ENCODE measurements around the gene RAD51B.

GRCh38 chr14:68748260-68748659 lies 928.7 kb downstream of the RAD51B start:
- TF ChIP-seq, protein P1, sequence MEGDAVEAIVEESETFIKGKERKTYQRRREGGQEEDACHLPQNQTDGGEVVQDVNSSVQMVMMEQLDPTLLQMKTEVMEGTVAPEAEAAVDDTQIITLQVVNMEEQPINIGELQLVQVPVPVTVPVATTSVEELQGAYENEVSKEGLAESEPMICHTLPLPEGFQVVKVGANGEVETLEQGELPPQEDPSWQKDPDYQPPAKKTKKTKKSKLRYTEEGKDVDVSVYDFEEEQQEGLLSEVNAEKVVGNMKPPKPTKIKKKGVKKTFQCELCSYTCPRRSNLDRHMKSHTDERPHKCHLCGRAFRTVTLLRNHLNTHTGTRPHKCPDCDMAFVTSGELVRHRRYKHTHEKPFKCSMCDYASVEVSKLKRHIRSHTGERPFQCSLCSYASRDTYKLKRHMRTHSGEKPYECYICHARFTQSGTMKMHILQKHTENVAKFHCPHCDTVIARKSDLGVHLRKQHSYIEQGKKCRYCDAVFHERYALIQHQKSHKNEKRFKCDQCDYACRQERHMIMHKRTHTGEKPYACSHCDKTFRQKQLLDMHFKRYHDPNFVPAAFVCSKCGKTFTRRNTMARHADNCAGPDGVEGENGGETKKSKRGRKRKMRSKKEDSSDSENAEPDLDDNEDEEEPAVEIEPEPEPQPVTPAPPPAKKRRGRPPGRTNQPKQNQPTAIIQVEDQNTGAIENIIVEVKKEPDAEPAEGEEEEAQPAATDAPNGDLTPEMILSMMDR (IDR thresholded peaks at IDR 0.05), result no peak
- no peak for TF ChIP-seq POLR2A (IDR thresholded peaks at IDR 0.05)
